H1 (cell line): ENCODE data around the gene LRRC28. TPM values are rescaled to one million over a fixed set of nuclear protein-coding genes. Genes with fewer than 3 reads are reported as not detected.

ENCODE experiments used
- CTCF ChIA-PET: fragments of 300-600 bp; sonication (Branson Sonifier 250); formaldehyde crosslinking; loops from one replicate; lab custom pipeline; 2021; ENCODE audit not compliant: partially characterized antibody; lab: Charles Lee
- POLR2A ChIA-PET: fragments of 300-600 bp; sonication (Branson Sonifier 250); formaldehyde crosslinking; loops from one replicate; lab custom pipeline; 2021; ENCODE audit warnings: inconsistent platforms; ENCODE audit not compliant: partially characterized antibody; lab: Charles Lee
- DNase-seq, 2 experiments: peaks; one replicate each; pipeline versions ENCODE4 v3.0.0 to v3.0.0-alpha.2; 2010 to 2022; ENCODE audit warnings: low spot score in 2 of 2, low read depth in 1 of 2, mixed read lengths in 1 of 2
- FAIRE-seq: peaks from 2 replicates; lab custom pipeline; 2011; peaks lifted over from hg19 to GRCh38; lab: Jason Lieb, UNC
- H2AFZ ChIP-seq: 2 replicates; pipeline ENCODE4 v1.8.1; 2012; ENCODE audit warnings: low read length, inconsistent platforms
- H2AK5ac ChIP-seq: 2 replicates; pipeline ENCODE4 v1.6.1; 2013; ENCODE audit warnings: low read depth, low read length
- H2BK120ac ChIP-seq: replicated peaks from 2 replicates; pipeline ENCODE3; 2013; ENCODE audit warnings: low read depth, low read length, inconsistent platforms
- H2BK12ac ChIP-seq: 2 replicates; pipeline ENCODE4 v1.6.1; 2013; ENCODE audit warnings: low read depth, low read length
- H2BK15ac ChIP-seq: 2 replicates; pipeline ENCODE4 v1.6.1; 2013; ENCODE audit warnings: low read length
- H2BK20ac ChIP-seq: 2 replicates; pipeline ENCODE4 v1.6.1; 2013; ENCODE audit warnings: low read length
- H2BK5ac ChIP-seq: 2 replicates; pipeline ENCODE4 v1.6.1; 2013; ENCODE audit warnings: low read depth, low read length
- H3K14ac ChIP-seq: 2 replicates; pipeline ENCODE4 v1.6.1; 2013; ENCODE audit warnings: inconsistent platforms; ENCODE audit not compliant: insufficient read length
- H3K18ac ChIP-seq: 2 replicates; pipeline ENCODE4 v1.6.1; 2013; ENCODE audit warnings: low read length; ENCODE audit errors: extremely low read depth
- H3K23ac ChIP-seq: 2 replicates; pipeline ENCODE4 v1.6.1; 2013; ENCODE audit warnings: inconsistent platforms; ENCODE audit not compliant: insufficient read length
- H3K23me2 ChIP-seq: 2 replicates; pipeline ENCODE4 v1.6.1; 2013; ENCODE audit warnings: low read depth, low read length
- H3K27ac ChIP-seq: 2 replicates; pipeline ENCODE4 v1.6.1; 2011; ENCODE audit warnings: low read depth, low read length, inconsistent platforms
- H3K27me3 ChIP-seq, 4 experiments: replicated peaks in 1 of 4; 1 replicate in 1 of 4; 2 replicates in 3 of 4; pipeline versions ENCODE4 v1.6.1 to v1.8.1; 2011 to 2013; ENCODE audit warnings: low read length in 3 of 4, mild to moderate bottlenecking in 3 of 4, inconsistent platforms in 2 of 4, mixed read lengths in 2 of 4, moderate library complexity in 1 of 4; ENCODE audit not compliant: control insufficient read depth in 3 of 4, insufficient read depth in 3 of 4; ENCODE audit errors: extremely low read depth in 1 of 4
- H3K36me3 ChIP-seq, 4 experiments: 2 replicates each; pipeline versions ENCODE4 v1.6.1 to v1.8.1; 2011 to 2013; ENCODE audit warnings: mild to moderate bottlenecking in 4 of 4, low read length in 3 of 4, moderate library complexity in 2 of 4, control low read depth in 1 of 4, inconsistent platforms in 1 of 4; ENCODE audit not compliant: insufficient read depth in 4 of 4, control insufficient read depth in 2 of 4
- H3K4ac ChIP-seq: replicated peaks from 2 replicates; pipeline ENCODE3; 2013; ENCODE audit warnings: low read length, low read depth, mixed read lengths, inconsistent platforms; ENCODE audit not compliant: insufficient read length
- H3K4me1 ChIP-seq, 4 experiments: replicated peaks in 1 of 4; 1 replicate in 1 of 4; 2 replicates in 3 of 4; pipeline versions ENCODE4 v1.6.1 to v1.8.1; 2011 to 2013; ENCODE audit warnings: low read length in 3 of 4, inconsistent platforms in 2 of 4, mixed read lengths in 1 of 4; ENCODE audit not compliant: insufficient read depth in 4 of 4, control insufficient read depth in 3 of 4
- H3K4me2 ChIP-seq, 2 experiments: 2 replicates each; pipeline versions ENCODE4 v1.6.1 to v1.8.1; 2011 to 2013; ENCODE audit warnings: low read depth in 2 of 2, low read length in 2 of 2, control low read depth in 1 of 2, inconsistent platforms in 1 of 2, mild to moderate bottlenecking in 1 of 2; ENCODE audit not compliant: insufficient read depth in 1 of 2
- H3K4me3 ChIP-seq, 4 experiments: fragments of 200-600, 300-600 bp in 1 of 4; sonication (generic), shearing (Covaris generic), sonication (Bioruptor Twin) in 1 of 4; 2 replicates each; pipeline versions ENCODE4 v1.5.1 to v1.8.1; 2011 to 2016; ENCODE audit warnings: low read length in 4 of 4, low read depth in 3 of 4, control low read depth in 2 of 4, inconsistent platforms in 2 of 4, mild to moderate bottlenecking in 2 of 4, mixed read lengths in 1 of 4, moderate library complexity in 1 of 4; ENCODE audit not compliant: insufficient read depth in 2 of 4; ENCODE audit errors: extremely low read depth in 1 of 4
- H3K56ac ChIP-seq: replicated peaks from 2 replicates; pipeline ENCODE3; 2013; ENCODE audit warnings: low read depth, mild to moderate bottlenecking, mixed read lengths, low read length, inconsistent platforms; ENCODE audit not compliant: insufficient read length
- H3K79me1 ChIP-seq: 2 replicates; pipeline ENCODE4 v1.6.1; 2013; ENCODE audit warnings: low read depth, low read length, control low read depth
- H3K79me2 ChIP-seq, 2 experiments: 2 replicates each; pipeline versions ENCODE4 v1.6.1 to v1.8.1; 2012 to 2013; ENCODE audit warnings: low read length in 2 of 2, mild to moderate bottlenecking in 2 of 2, inconsistent platforms in 1 of 2; ENCODE audit not compliant: insufficient read depth in 2 of 2, control insufficient read depth in 1 of 2
- H3K9ac ChIP-seq, 4 experiments: replicated peaks in 1 of 4; 1 replicate in 1 of 4; 2 replicates in 3 of 4; pipeline versions ENCODE4 v1.6.1 to v1.8.1; 2011 to 2013; ENCODE audit warnings: low read depth in 3 of 4, low read length in 3 of 4, control low read depth in 2 of 4, mild to moderate bottlenecking in 2 of 4, moderate library complexity in 2 of 4, inconsistent platforms in 1 of 4; ENCODE audit errors: extremely low read depth in 1 of 4
- H3K9me3 ChIP-seq, 2 experiments: 2 replicates each; pipeline versions ENCODE4 v1.6.1 to v1.8.1; 2012 to 2013; ENCODE audit warnings: mild to moderate bottlenecking in 2 of 2, moderate library complexity in 2 of 2, control low read depth in 1 of 2, inconsistent platforms in 1 of 2, low read depth in 1 of 2, low read length in 1 of 2, mixed read lengths in 1 of 2; ENCODE audit not compliant: insufficient read depth in 2 of 2
- H4K20me1 ChIP-seq, 2 experiments: replicated peaks in 1 of 2; 2 replicates each; pipeline versions ENCODE3 to v1.8.1; 2011 to 2013; ENCODE audit warnings: inconsistent platforms in 2 of 2, low read length in 2 of 2, mild to moderate bottlenecking in 1 of 2; ENCODE audit not compliant: insufficient read depth in 2 of 2, control insufficient read depth in 1 of 2
- H4K5ac ChIP-seq: 2 replicates; pipeline ENCODE4 v1.6.1; 2013; ENCODE audit warnings: low read length, low read depth, mixed read lengths, inconsistent platforms; ENCODE audit not compliant: insufficient read length
- H4K8ac ChIP-seq: 2 replicates; pipeline ENCODE4 v1.8.0; 2013; ENCODE audit warnings: mild to moderate bottlenecking, moderate library complexity, low read length, inconsistent platforms; ENCODE audit not compliant: insufficient read depth; ENCODE audit errors: extremely low read depth
- H4K91ac ChIP-seq: replicated peaks from 2 replicates; pipeline ENCODE3; 2013; ENCODE audit warnings: low read length, mixed read lengths, inconsistent platforms; ENCODE audit not compliant: insufficient read length
- CHD2 ChIP-seq: IDR thresholded peaks from 2 replicates; pipeline ENCODE4 v1.6.1; 2012; ENCODE audit warnings: low read length, improper control_type of control experiment
- CREB1 ChIP-seq: IDR thresholded peaks from 2 replicates; pipeline ENCODE4 v1.6.1; 2012; ENCODE audit warnings: inconsistent platforms
- RFX5 ChIP-seq: IDR thresholded peaks from 2 replicates; pipeline ENCODE4 v1.6.1; 2011; ENCODE audit warnings: low read depth, low read length, improper control_type of control experiment, borderline replicate concordance
- SIN3A ChIP-seq, 2 experiments: IDR thresholded peaks in 1 of 2; conservative IDR thresholded peaks in 1 of 2; 2 replicates each; pipeline ENCODE4 v1.6.1; 2011 to 2012; ENCODE audit warnings: low read length in 2 of 2, improper control_type of control experiment in 1 of 2, low read depth in 1 of 2, mild to moderate bottlenecking in 1 of 2
- TAF7 ChIP-seq: optimal IDR thresholded peaks from 2 replicates; pipeline ENCODE3; 2011; ENCODE audit warnings: low read depth, mild to moderate bottlenecking, inconsistent platforms, low read length, moderate library complexity, borderline replicate concordance
- ZNF274 ChIP-seq: IDR thresholded peaks from 2 replicates; pipeline ENCODE4 v1.7.0; 2012; ENCODE audit warnings: low read length, borderline replicate concordance; ENCODE audit errors: extremely low read depth
- WGBS, 2 experiments: shearing (Covaris generic) in 1 of 2; methylation state at CpG; one replicate each; pipeline versions ENCODE4 v1.1.6 to v1.1.7; 2013 to 2015; ENCODE audit warnings: low lambda C conversion rate in 2 of 2, mixed read lengths in 2 of 2, inconsistent platforms in 1 of 2, low coverage in 1 of 2, missing lambda C conversion rate in 1 of 2; ENCODE audit not compliant: insufficient replicate concordance in 2 of 2, insufficient coverage in 1 of 2, insufficient read length in 1 of 2; ENCODE audit errors: extremely low coverage in 1 of 2, missing lambda C conversion rate in 1 of 2; 5-methylcytosine and 5-hydroxymethylcytosine counted together
- polyA plus RNA-seq, 7 experiments: library from polyadenylated mRNA; depleted of rRNA in 3 of 7; stranded (reverse) in 5 of 7; unstranded in 2 of 7; fragments of >200 nt in 5 of 7; fragments of 200-250 nt in 2 of 7; gene quantifications; 1 replicate in 5 of 7; 2 replicates in 1 of 7; 4 replicates in 1 of 7; pipeline versions ENCODE4 v1.2.1 to v1.2.3, GENCODE V29; 2011 to 2013; ENCODE audit warnings: missing spikeins in 2 of 7, mixed read lengths in 2 of 7
- total RNA-seq: library from RNA; stranded (reverse); fragmentation: NEBNext Ultra II Directional; extraction: Animal tissue kit (Norgen Biotek cat#: 25700); gene quantifications from 2 replicates; pipeline ENCODE4 v1.2.1, GENCODE V29; 2021

LRRC28 gene
- total and polyA plus RNA-seq, 2 of the 8 experiments (the other 6 are each of a cell fraction or from before 2014, with no cell fraction given), result 20.2 to 23.3 TPM

DNA sequence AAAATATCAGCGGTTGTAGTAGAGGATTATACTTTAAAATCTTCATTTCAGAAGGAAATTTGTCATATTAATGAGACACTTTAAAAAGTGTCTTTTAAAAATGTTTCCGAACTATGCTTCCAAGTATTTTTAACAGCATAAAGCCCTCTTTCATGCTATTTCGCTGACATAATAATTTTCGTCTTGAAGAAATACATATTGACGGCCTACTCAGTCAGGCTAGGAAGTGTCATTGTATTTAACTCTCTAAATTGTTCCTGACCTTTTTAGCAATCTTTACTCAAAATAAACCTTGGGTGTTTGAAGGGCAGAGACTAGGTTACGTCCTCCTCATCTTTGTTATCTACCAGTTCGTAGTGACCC is 806 bp upstream of the LRRC28 start:
- Histone ChIP-seq H2AFZ (peak overlapping the region; percentile 59; the same call in 1 of the 2 replicates), H3K4me2 (peak overlapping the region; percentile 60 to 86), H2AK5ac (no peak overlapping the region), H3K27ac (0 out of 2 replicates have a peak overlapping the region, but pooled peaks have one; percentile 32), H3K18ac (no peak overlapping the region), H3K4me3 (peak overlapping the region; percentile 84 to 93 (median 90)), H3K9me3 (no peaks in the 10 kb centered on the region), H3K9ac (peak overlapping the region; percentile 78 to 91 (median 84)), H4K8ac (no peak overlapping the region), H3K4ac (no peak overlapping the region), H4K20me1 (no peaks in the 10 kb centered on the region), H4K5ac (no peak overlapping the region), H3K4me1 (peaks cover 0 to 3% (median under 1%) of the 10 kb centered on the region in 4 experiments; a peak in 4 of 7 replicates), H3K23me2 (peaks cover 5% of the 10 kb centered on the region; the same call in 1 of the 2 replicates), H2BK20ac (no peak overlapping the region), H3K79me1 (peaks cover 4% of the 10 kb centered on the region; the same call in 1 of the 2 replicates), H2BK5ac (no peak overlapping the region), H4K91ac (no peak overlapping the region), H2BK120ac (no peak overlapping the region), H3K14ac (no peak overlapping the region), H3K27me3 (no peaks in the 10 kb centered on the region), H3K56ac (no peak overlapping the region), H3K23ac (no peak overlapping the region), H3K79me2 (peaks cover 0 to 22% of the 10 kb centered on the region in 2 experiments; a peak in 2 of 4 replicates), H2BK15ac (no peak overlapping the region), H3K36me3 (no peaks in the 10 kb centered on the region), H2BK12ac (no peak overlapping the region)
- ChIA-PET POLR2A (interaction anchor here (1.3 kb wide), 1 partner anchor 314 kb away, joined by 3 read pairs; no protein-coding TSS in a partner anchor), CTCF (no interaction called here)
- 10% methylated on average over 7 of the region's 7 CpGs; no CpG with 5 or more reads in 1 of the 2 experiments for WGBS, 2 experiments
- FAIRE-seq (no peak), DNase-seq (no peak)
- TF ChIP-seq RFX5 (no peak), CREB1 (no peak), ZNF274 (no peak), TAF7 (no peak), CHD2 (no peak), SIN3A (conservative IDR thresholded peaks at IDR 0.05 in 1 of 2, IDR thresholded peaks at IDR 0.05 in 1 of 2; ENCODE audit: low read depth in 1 of 2, low read length in 2 of 2) (no peak)
